Measurements from ENCODE around the gene SEL1L3. TPM values are rescaled to one million over a fixed set of nuclear protein-coding genes. Genes with fewer than 3 reads are reported as not detected.
A peak's percentile ranks its signal among the peaks of the same experiment; 100 is the strongest.

The SEL1L3 gene
- total and polyA plus RNA-seq, 2 donors (not counting 1 experiment from before 2014, with no cell fraction given) = 120 to 280 TPM

DNA sequence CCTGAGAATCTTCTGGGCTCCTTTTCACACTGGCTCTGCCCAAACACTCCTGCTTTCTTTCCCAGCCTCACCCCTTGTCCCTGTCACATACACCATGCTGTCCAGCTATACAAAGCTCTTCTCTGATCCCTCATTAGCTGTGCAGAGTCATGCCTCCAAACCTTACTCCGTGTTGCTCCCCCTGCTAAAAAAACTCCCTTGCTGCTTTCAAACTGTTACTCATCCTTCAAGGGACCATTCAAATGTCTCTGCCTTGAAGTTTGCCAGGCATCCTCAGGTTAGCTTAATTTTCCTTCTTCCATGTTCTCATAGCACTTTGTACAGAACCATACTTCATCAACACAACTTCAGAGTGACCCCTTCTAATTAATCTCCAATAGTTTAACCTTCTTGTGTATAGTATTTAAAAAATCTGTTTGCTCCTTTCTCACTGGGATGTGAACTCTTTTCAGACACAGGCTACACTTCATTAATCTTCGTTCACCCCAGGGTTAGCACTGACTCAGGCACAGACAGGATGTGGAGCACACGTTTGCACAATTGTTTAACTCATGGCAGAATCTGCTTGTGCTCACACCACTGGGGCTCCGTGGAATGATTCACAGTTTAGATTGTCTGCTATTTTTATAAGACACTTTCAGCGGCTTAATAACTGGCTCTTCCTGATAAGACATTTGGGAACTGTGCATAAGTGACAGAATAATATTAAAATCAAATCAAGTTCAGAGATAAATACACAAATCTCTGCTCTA lies 21.4 kb upstream of the SEL1L3 start:
- no peak overlapping the region for H2AFZ ChIP-seq (ENCODE audit: insufficient read depth, low read depth, low read length, poor library complexity, severe bottlenecking)
- intact Hi-C loops (cut with micrococcal nuclease) = no loop called here

More for the DNA sequence above, 21.4 kb upstream of the SEL1L3 start:
- Histone ChIP-seq H3K4me1 (ENCODE audit: control insufficient read depth in 2 of 2, insufficient read depth in 2 of 2, low read length in 2 of 2) (peaks cover 33 to 37% of the 10 kb centered on the region in 2 donors), H4K20me1 (ENCODE audit: control insufficient read depth, insufficient read depth, low read length, poor library complexity, severe bottlenecking) (no peaks in the 10 kb centered on the region), H3K79me2 (ENCODE audit: control insufficient read depth, insufficient read depth, low read length) (peaks cover 14% of the 10 kb centered on the region), H3K4me2 (replicated peaks; ENCODE audit: low read depth, low read length, poor library complexity, severe bottlenecking) (peak overlapping the region; percentile 10), H3K27ac (ENCODE audit: low read length in 2 of 2) (no peak overlapping the region), H3K9ac (ENCODE audit: low read length) (no peak overlapping the region), H3K9me3 (ENCODE audit: control extremely low read depth in 1 of 3, control insufficient read depth in 2 of 3, insufficient read depth in 1 of 3, low read length in 2 of 3) (peaks cover 0 to 3% (median 0%) of the 10 kb centered on the region in 3 donors), H3K27me3 (replicated peaks in 1 of 4; ENCODE audit: control extremely low read depth in 1 of 4, control insufficient read depth in 3 of 4, insufficient read depth in 4 of 4, low read length in 3 of 4) (no peaks in the 10 kb centered on the region), H3K4me3 (ENCODE audit: control extremely low read depth in 1 of 5, extremely low read depth in 1 of 5, insufficient read depth in 1 of 5, low read depth in 2 of 5, low read length in 4 of 5) (no peak overlapping the region), H3K36me3 (replicated peaks in 1 of 2; ENCODE audit: control extremely low read depth in 1 of 2, control insufficient read depth in 1 of 2, extremely low read depth in 1 of 2, insufficient read depth in 2 of 2, low read length in 1 of 2) (no peaks in the 10 kb centered on the region)
- Mint-ChIP-seq H3K9me3 (ENCODE audit: insufficient read depth) (peaks cover 2% of the 10 kb centered on the region), H3K27me3 (no peaks in the 10 kb centered on the region), H3K4me1 (peaks cover 54% of the 10 kb centered on the region), H3K27ac (peak overlapping the region; percentile 60), H3K4me3 (peak overlapping the region; percentile 36)
- ATAC-seq (ENCODE audit: low read depth) (peak; percentile 46), DNase-seq (peak; percentile 39)
- 38% methylated on average over 4 of the region's 5 CpGs for WGBS (ENCODE audit: insufficient coverage)
- POLR2A ChIA-PET = interaction anchor here (1.2 kb wide), 1 partner anchor 29 kb away, joined by 4 read pairs; no protein-coding TSS in a partner anchor
- CTCF ChIA-PET = interaction anchor here (1.1 to 1.2 kb wide), 2 partner anchors 34 to 105 kb away, joined by 3 read pairs; no protein-coding TSS in a partner anchor
- no peak for TF ChIP-seq CTCF (IDR thresholded peaks at IDR 0.05)
- no peak for TF ChIP-seq EZH2 (IDR thresholded peaks at IDR 0.05; ENCODE audit: borderline replicate concordance, insufficient read depth, low read depth, low read length, poor library complexity, severe bottlenecking)
